Stimulated activated CD4-positive, alpha-beta T cell treated with anti-CD3 and anti-CD28 coated beads, Interleukin-2, amount 100 ng/mL, for 24 hours (primary cell): ENCODE measurements around the gene RGMB.
A peak's percentile ranks its signal among the peaks of the same experiment; 100 is the strongest.

Experiments used
- DNase-seq, 2 donors: peaks; one replicate each; pipeline ENCODE4 v3.0.0-alpha.2; 2020

RGMB gene

GRCh38 chr5:98786191-98786853 lies 12.9 kb downstream of the RGMB start:
- no peak for DNase-seq

- no peak for DNase-seq
Observed at GRCh38 chr5:98787131-98787719, 13.8 kb downstream of the RGMB start.

GRCh38 chr5:98789029-98789428 lies 15.6 kb downstream of the RGMB start:
- DNase-seq: no peak

- no peak for DNase-seq
Observed at GRCh38 chr5:98791001-98791519, 17.6 kb downstream of the RGMB start.

- no peak for DNase-seq
Observed at GRCh38 chr5:98791898-98792580, 18.6 kb downstream of the RGMB start.

GRCh38 chr5:98793223-98793622 lies 19.8 kb downstream of the RGMB start:
- DNase-seq: no peak

GRCh38 chr5:98794001-98794400 lies 20.5 kb downstream of the RGMB start:
- no peak for DNase-seq

GRCh38 chr5:98794414-98795080 lies 21.1 kb downstream of the RGMB start:
- DNase-seq: no peak

- no peak for DNase-seq
Observed at GRCh38 chr5:98795243-98795642, 21.8 kb downstream of the RGMB start.

GRCh38 chr5:98796197-98796972 lies 22.9 kb downstream of the RGMB start:
- peak; percentile 44 to 63 for DNase-seq

GRCh38 chr5:98798371-98798770 lies 24.9 kb downstream of the RGMB start:
- no peak for DNase-seq

- DNase-seq: no peak
Observed at GRCh38 chr5:98798847-98799246, 25.4 kb downstream of the RGMB start.

- no peak for DNase-seq
Observed at GRCh38 chr5:98804066-98804465, 30.6 kb downstream of the RGMB start.

- no peak for DNase-seq
Observed at GRCh38 chr5:98805070-98805469, 31.6 kb downstream of the RGMB start.

- no peak for DNase-seq
Observed at GRCh38 chr5:98807806-98808205, 34.3 kb downstream of the RGMB start.

GRCh38 chr5:98810206-98810605 lies 36.7 kb downstream of the RGMB start:
- DNase-seq: no peak

GRCh38 chr5:98813755-98814154 lies 40.3 kb downstream of the RGMB start:
- DNase-seq: no peak

GRCh38 chr5:98816582-98817222 lies 43.2 kb downstream of the RGMB start:
- DNase-seq: no peak

- DNase-seq: no peak
Observed at GRCh38 chr5:98825582-98826375, 52.3 kb downstream of the RGMB start.

- no peak for DNase-seq
Observed at GRCh38 chr5:98827161-98827560, 53.7 kb downstream of the RGMB start.

GRCh38 chr5:98827588-98828284 lies 54.3 kb downstream of the RGMB start:
- DNase-seq: no peak
